Effector memory CD8-positive, alpha-beta T cell (primary cell): ENCODE data around the gene C1orf226.

ENCODE experiments used
- ATAC-seq: fragments of 150-1000 bp; cut with Tn5 transposase; replicated peaks from 2 replicates; pipeline ENCODE4 v1.10.0; 2021; ENCODE audit warnings: mild to moderate bottlenecking, moderate library complexity
- DNase-seq, 3 experiments: peaks; one replicate each; pipeline ENCODE4 v3.0.0; 2021
- H3K27ac Mint-ChIP-seq, 2 donors: one replicate each; pipeline ENCODE4 v1.8.0; 2022; ENCODE audit warnings: mild to moderate bottlenecking in 2 of 2, mixed read lengths in 2 of 2, moderate library complexity in 2 of 2
- H3K27me3 Mint-ChIP-seq, 2 donors: one replicate each; pipeline ENCODE4 v1.8.0; 2022; ENCODE audit warnings: mixed read lengths in 2 of 2
- H3K36me3 Mint-ChIP-seq: one replicate; pipeline ENCODE4 v1.8.0; 2022; ENCODE audit warnings: mild to moderate bottlenecking, moderate library complexity, mixed read lengths; ENCODE audit not compliant: insufficient read depth
- H3K4me1 Mint-ChIP-seq, 2 donors: one replicate each; pipeline ENCODE4 v1.8.0; 2022; ENCODE audit warnings: low read depth in 2 of 2, mixed read lengths in 2 of 2
- H3K4me3 Mint-ChIP-seq, 2 donors: one replicate each; pipeline ENCODE4 v1.8.0; 2022; ENCODE audit warnings: mild to moderate bottlenecking in 2 of 2, mixed read lengths in 2 of 2, moderate library complexity in 2 of 2
- H3K9me3 Mint-ChIP-seq, 2 donors: one replicate each; pipeline ENCODE4 v1.8.0; 2022; ENCODE audit warnings: mixed read lengths in 2 of 2

C1orf226 gene

DNA sequence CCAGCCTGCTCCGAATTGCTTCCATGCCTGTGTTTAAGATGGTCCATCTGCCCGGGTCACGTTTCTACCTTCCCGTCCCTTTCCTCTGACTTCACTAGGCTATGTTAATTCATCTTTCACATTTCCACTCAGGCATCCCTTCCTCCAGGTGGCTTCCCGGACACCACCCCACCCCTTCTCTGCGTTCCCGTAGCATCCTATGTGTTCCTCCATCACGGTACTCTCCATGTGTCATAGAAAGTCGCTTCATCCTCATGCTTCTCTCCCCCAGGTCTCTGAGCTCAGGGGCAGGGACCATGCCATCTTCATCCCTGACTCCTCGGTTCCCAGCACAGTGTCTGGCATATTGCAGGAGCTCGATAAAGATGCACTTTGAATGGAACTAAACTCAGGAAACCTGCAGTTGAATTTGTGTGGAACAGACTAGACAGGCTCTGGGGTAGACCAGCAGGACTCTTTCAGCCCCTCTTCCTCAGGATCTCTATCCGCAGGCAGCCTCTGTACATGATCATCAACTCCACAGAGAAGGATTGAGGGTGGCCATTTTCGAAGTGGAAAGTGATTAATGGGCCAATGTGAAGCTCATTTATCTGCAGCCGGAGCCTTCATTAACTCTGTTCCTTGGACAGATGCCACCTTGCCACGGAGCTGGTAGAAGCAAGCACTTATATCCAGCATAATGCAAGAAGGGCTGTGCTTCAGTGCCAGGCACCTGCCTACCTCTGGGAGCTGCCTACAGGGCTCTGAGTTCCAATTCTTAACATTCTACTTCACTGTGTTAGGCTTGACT, 9.1 kb downstream of the C1orf226 start:
- H3K36me3 Mint-ChIP-seq = peaks cover 7% of the 10 kb centered on the region
- H3K27me3 Mint-ChIP-seq = peaks cover 35 to 42% of the 10 kb centered on the region in 2 donors
- no peak for ATAC-seq
- peaks cover 0 to 7% of the 10 kb centered on the region in 2 donors for H3K4me1 Mint-ChIP-seq
- DNase-seq = no peak
- H3K27ac Mint-ChIP-seq = no peak overlapping the region
- H3K9me3 Mint-ChIP-seq = no peaks in the 10 kb centered on the region
- H3K4me3 Mint-ChIP-seq = no peak overlapping the region

DNA sequence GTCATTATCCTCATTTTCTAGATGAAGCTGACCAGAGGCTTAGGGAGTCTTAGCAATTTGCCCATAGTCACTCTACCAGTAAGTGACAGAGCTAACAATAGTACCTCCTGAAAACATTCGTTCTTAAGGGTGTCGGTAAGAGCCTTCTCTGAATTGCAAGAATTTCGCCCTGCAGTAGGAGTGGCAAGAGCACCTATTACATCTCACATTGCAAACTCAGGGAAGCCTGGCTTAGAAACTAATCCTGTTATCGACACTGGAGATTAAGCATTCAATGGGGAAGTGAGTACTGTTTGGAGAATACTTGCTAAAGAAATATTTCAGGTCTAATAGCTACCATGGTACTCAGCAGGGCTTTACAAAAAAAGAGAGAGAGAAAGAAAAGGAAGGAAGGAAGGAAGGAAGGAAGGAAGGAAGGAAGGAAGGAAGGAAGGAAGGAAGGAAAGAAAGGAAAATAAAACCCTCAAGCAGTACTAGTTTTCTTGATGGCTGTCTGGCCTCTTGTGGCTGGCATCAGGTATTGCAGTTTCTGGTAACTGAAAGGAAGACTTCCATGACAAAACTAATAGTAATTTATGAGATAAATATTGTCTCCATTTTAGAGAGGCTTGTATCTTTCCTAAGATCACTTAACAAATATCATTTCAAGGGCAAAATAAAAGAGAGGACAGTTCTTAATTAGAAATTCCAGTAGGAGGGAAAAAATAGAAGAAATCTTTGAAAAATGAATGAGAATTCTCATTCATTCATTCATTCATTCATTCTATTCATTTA, 10.4 kb downstream of the C1orf226 start:
- H3K4me3 Mint-ChIP-seq = no peak overlapping the region
- H3K9me3 Mint-ChIP-seq = no peaks in the 10 kb centered on the region
- H3K27me3 Mint-ChIP-seq = peaks cover 43 to 47% of the 10 kb centered on the region in 2 donors
- H3K27ac Mint-ChIP-seq = no peak overlapping the region
- H3K36me3 Mint-ChIP-seq = peaks cover 7% of the 10 kb centered on the region
- no peak for ATAC-seq
- no peak for DNase-seq
- H3K4me1 Mint-ChIP-seq = peaks cover 0 to 7% of the 10 kb centered on the region in 2 donors

DNA sequence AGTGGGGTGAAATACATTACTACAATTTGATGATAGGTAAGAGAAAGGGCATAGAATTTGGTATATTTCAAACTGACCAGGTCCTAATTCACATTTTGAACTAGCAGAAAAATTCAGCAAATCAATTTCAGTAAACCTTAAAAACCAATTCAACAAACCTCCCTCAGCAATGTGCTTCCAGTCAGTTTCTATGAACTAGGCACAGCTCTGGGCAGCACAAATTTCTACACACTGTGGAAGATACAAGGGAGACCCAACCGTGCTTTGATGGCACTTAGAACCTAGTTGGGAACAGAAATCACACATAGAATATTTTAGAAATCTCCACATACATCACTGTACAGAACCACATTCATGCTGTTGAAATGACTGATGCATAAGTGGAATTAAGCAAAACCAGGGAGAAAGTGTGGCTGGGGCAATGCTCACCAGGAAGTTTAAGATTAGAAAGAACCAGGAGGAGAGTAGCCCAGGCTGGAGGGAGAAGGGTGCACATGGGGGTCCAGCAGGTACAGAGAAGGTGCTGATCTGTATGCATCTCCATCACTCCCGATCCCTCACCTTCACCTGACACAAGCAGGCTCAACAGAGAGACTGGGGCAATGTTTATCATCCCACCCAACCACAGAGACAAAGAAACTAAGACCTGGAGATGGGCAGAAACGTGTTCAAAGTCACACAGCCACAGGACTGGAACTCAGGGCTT, 14.8 kb downstream of the C1orf226 start:
- H3K27me3 Mint-ChIP-seq = peaks cover 42 to 43% of the 10 kb centered on the region in 2 donors
- ATAC-seq (no peak), DNase-seq (no peak)
- H3K4me3 Mint-ChIP-seq = no peak overlapping the region
- H3K36me3 Mint-ChIP-seq = peaks cover 4% of the 10 kb centered on the region
- H3K27ac Mint-ChIP-seq = no peak overlapping the region
- H3K4me1 Mint-ChIP-seq = no peaks in the 10 kb centered on the region
- H3K9me3 Mint-ChIP-seq = no peaks in the 10 kb centered on the region

DNA sequence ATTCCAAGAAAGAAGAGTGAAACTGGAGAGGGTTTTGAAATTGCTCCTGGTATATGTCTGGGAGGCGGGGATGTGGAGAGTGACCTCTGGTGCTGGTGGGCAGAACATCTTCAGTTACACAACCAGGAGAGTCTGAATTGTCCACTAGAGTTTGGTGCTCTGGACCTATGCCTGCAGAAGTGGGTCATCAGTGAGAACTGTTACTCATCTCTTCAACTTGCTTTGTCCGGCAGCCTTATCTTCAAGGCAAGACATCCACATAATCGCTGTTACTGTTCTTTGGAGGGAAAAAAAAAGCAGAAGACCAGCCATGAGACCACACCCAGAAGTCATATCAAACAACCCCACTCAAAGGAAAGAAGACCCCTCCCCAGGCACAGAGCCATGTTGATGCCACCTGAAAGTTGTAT, 15.5 kb downstream of the C1orf226 start:
- no peaks in the 10 kb centered on the region for H3K9me3 Mint-ChIP-seq
- H3K36me3 Mint-ChIP-seq = peaks cover 4% of the 10 kb centered on the region
- H3K4me1 Mint-ChIP-seq = no peaks in the 10 kb centered on the region
- no peak for DNase-seq
- H3K4me3 Mint-ChIP-seq = no peak overlapping the region
- H3K27me3 Mint-ChIP-seq = peaks cover 42 to 46% of the 10 kb centered on the region in 2 donors
- no peak for ATAC-seq
- H3K27ac Mint-ChIP-seq = no peak overlapping the region

DNA sequence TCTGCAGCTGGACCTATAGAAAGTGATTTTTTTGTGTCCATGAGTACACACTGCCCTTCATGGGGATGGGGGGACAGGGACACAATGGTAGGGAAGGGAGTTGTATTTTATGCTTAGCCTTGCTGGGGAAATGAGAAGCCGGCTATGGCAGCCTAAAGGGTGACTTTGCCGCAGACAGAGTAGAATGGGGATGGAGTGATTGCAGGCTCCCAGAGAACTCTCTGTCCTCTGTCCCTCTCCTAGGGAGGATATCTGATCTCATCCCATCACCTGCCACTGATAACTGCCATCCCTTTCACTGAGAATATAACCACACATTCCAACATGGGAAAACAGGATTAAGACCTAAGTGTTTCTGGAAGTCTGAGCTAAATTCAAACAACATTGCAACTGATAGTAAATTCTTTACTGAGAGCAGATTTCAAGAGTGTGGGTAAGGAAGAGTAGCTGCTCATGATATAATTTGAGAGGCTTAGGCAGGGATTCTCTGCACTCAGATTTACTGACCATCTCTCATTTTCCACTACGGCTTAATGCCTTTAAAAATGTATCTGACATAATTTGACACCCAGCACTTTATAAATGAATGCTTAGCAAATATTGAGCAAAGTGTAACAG, 16.5 kb downstream of the C1orf226 start:
- no peak overlapping the region for H3K27ac Mint-ChIP-seq
- ATAC-seq (no peak), DNase-seq (no peak)
- peaks cover 4% of the 10 kb centered on the region for H3K36me3 Mint-ChIP-seq
- no peaks in the 10 kb centered on the region for H3K9me3 Mint-ChIP-seq
- H3K4me1 Mint-ChIP-seq = no peaks in the 10 kb centered on the region
- peaks cover 49 to 51% of the 10 kb centered on the region in 2 donors for H3K27me3 Mint-ChIP-seq
- H3K4me3 Mint-ChIP-seq = no peak overlapping the region

DNA sequence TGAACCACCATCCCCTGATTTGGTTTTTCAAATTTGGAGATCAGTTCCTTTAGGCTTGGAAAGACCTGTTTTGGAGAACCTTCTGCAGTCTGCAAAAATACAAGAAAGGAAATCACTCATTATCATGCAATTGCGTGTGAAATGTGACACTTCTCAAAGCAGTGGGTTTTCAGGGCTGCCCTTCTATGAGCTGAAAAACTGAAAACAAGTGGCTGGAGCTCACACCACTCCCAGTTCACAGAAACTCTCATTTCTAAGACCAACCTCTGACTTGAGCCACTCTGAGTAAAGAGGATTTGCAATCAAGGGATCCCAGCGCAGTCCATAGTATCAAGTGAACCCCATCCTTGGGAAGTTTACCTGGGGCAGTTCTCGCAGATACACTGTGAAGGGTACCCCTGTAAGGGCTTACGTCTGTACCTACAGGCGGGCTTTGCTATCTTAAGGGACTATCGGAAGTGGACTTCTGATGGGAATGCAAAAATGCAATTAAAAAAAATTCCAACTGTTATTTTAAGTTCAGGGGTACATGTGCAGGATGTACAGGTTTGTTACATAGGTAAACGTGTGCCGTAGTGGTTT, 17.6 kb downstream of the C1orf226 start:
- Mint-ChIP-seq H3K36me3 (peaks cover 4% of the 10 kb centered on the region), H3K9me3 (no peaks in the 10 kb centered on the region), H3K27ac (no peak overlapping the region), H3K4me3 (no peak overlapping the region), H3K4me1 (no peaks in the 10 kb centered on the region), H3K27me3 (peaks cover 51 to 56% of the 10 kb centered on the region in 2 donors)
- DNase-seq = no peak
- ATAC-seq = no peak

DNA sequence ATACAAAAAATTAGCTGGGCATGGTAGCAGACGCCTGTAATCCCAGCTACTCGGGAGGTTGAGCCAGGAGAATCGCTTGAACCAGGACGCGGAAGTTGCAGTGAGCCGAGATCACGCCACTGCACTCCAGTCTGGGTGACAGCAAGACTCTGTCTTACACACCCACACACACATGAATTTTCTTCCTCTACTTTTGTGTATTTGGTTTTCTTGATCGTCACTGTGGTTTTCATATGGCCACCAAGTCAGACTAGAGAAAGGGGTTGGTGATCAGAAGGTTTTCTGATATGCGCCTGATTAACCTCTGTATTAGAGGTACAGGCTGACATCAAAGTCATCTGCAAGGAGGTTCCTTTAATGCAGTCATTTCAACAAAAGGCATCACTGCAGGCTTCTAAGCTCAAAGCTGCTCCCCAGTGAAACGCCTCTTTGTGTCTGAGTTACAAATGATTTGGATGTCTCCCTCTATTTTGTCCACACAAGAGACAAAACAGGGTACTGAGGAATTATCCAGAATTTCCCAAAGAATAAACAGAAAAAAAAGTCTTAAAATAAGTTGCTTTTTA, 19.3 kb downstream of the C1orf226 start:
- ATAC-seq (no peak), DNase-seq (no peak)
- no peaks in the 10 kb centered on the region for H3K4me1 Mint-ChIP-seq
- peaks cover 51 to 55% of the 10 kb centered on the region in 2 donors for H3K27me3 Mint-ChIP-seq
- no peaks in the 10 kb centered on the region for H3K9me3 Mint-ChIP-seq
- no peak overlapping the region for H3K27ac Mint-ChIP-seq
- no peaks in the 10 kb centered on the region for H3K36me3 Mint-ChIP-seq
- no peak overlapping the region for H3K4me3 Mint-ChIP-seq

DNA sequence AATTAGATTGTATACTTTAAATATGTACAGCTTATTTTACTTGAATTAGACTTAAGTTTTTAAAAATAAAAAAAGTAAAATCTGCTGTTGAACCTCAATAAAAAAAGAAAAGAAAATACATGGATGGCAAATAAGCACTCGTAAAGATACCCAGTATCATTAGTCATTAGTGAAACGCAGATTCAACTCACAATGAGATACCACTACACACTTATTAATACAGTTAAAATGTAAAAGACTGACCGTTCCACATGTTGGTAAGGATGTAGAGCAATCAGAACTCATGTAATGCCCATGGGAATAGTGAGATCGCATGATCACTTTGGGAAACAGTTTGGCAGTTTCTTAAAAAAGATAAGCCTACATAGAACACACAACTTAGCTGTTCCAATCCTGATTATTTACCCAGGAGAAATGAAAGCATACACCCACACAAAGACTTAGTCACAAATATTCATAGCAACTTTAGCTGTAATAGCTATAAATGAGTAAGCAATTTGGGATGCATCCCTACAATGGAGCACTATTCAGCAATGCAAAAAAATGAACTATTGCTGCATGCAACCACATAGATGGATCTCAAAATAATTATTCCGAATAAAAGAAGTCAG, 23.1 kb downstream of the C1orf226 start:
- no peak overlapping the region for H3K4me3 Mint-ChIP-seq
- H3K36me3 Mint-ChIP-seq = no peaks in the 10 kb centered on the region
- no peak overlapping the region for H3K27ac Mint-ChIP-seq
- no peak for DNase-seq
- ATAC-seq = no peak
- H3K9me3 Mint-ChIP-seq = no peaks in the 10 kb centered on the region
- H3K27me3 Mint-ChIP-seq = peaks cover 23 to 31% of the 10 kb centered on the region in 2 donors
- H3K4me1 Mint-ChIP-seq = no peaks in the 10 kb centered on the region

DNA sequence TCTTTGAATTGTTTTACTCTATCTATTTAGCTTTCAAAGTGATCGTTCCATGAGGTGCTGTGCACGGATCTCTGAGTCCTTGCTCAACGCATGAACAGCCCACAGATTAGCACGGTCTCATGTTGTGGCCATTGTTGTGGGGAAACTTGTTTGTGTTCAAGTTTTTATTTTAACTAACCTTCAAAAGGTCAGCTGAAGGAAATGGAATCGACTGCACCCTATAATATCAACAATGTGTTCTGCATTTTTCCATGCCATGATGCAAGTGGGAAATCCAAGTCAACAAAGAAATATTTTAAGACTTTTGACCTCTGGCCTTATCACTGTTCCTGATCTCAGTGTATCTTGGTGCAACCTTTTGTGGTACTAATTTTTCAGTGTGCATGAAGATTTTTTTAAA, 24.3 kb downstream of the C1orf226 start:
- Mint-ChIP-seq H3K36me3 (no peaks in the 10 kb centered on the region), H3K4me3 (no peak overlapping the region), H3K4me1 (no peaks in the 10 kb centered on the region), H3K27ac (no peak overlapping the region), H3K27me3 (peaks cover 28 to 35% of the 10 kb centered on the region in 2 donors), H3K9me3 (no peaks in the 10 kb centered on the region)
- DNase-seq (no peak), ATAC-seq (no peak)

DNA sequence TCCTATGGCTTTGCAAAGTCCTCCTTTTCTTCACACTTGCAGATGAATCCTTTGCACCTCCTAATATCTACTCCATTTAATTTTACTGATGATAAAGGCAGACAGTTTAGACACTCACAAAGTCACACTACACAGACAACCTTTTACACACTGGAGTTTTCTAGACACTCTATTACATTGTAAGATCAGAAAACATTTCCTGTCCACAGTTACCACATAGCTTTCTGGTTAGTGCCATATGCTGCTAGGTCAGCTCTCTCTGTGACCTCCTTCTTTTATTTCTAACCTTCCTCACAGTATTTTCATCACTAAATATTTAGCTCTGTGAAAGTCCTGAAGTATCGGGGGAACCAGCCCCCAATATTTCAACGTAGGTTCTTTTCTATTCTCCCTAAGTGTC, 25.3 kb downstream of the C1orf226 start:
- H3K27me3 Mint-ChIP-seq = peaks cover 36% of the 10 kb centered on the region in 2 donors
- no peaks in the 10 kb centered on the region for H3K9me3 Mint-ChIP-seq
- H3K4me3 Mint-ChIP-seq = no peak overlapping the region
- DNase-seq (no peak), ATAC-seq (no peak)
- H3K36me3 Mint-ChIP-seq = no peaks in the 10 kb centered on the region
- no peak overlapping the region for H3K27ac Mint-ChIP-seq
- no peaks in the 10 kb centered on the region for H3K4me1 Mint-ChIP-seq

DNA sequence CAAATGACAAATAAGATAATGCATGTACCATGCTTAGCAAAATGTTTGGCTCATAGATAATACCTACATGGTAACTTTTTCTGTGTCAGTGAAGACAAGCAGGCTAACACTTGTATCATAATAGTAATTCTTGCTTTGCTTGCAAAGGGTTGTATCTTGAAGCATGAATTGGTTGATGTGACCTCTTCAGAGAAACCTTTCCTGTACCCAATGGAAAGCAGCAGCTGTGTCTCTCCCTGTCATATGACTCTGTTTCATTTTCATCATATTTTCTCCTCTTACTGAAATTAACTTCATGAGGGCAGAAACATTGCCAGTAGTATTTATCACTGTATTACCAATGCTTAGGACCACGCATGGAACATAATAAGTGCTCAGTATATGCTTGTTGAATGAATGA, 26.0 kb downstream of the C1orf226 start:
- Mint-ChIP-seq H3K27me3 (peaks cover 32 to 38% of the 10 kb centered on the region in 2 donors), H3K27ac (no peak overlapping the region), H3K36me3 (no peaks in the 10 kb centered on the region), H3K4me1 (no peaks in the 10 kb centered on the region), H3K4me3 (no peak overlapping the region), H3K9me3 (no peaks in the 10 kb centered on the region)
- ATAC-seq (no peak), DNase-seq (no peak)

DNA sequence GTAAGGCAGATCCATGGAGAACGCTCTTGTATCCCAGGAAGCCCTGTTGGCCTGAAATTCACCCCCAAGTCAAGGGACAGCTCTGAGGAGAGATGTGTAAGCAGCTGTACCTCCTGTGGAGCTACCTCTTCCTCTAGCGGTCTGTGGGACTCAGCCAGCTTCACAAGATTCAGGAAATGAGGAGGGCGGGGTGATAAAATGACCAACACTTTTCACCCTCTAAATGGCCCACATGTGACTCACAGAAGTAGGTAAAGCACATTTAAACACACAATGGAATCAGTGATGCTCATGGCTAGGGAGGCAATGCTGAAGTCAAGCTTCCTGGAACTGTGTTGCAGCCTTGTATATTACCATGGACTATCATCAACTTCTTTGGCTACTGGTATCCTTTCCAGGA, 30.5 kb downstream of the C1orf226 start, which contains the start of gene SH2D1B:
TSS of gene SH2D1B (minus strand) at position 135 of the 400 bp plus-strand sequence. CDS start at position 15, 120 bp downstream.
- no peaks in the 10 kb centered on the region for H3K9me3 Mint-ChIP-seq
- no peaks in the 10 kb centered on the region for H3K36me3 Mint-ChIP-seq
- DNase-seq (no peak), ATAC-seq (peak; percentile 26)
- H3K27me3 Mint-ChIP-seq = peaks cover 43 to 48% of the 10 kb centered on the region in 2 donors
- no peaks in the 10 kb centered on the region for H3K4me1 Mint-ChIP-seq
- peak within 1 kb of the TSS in 1 of 2 donors; percentile 9 for H3K4me3 Mint-ChIP-seq
- H3K27ac Mint-ChIP-seq = no peak within 1 kb of the TSS
